Esophagus muscularis mucosa (tissue), 4 donors: Measurements from ENCODE around the gene RAD51B.

Experiments
- CTCF ChIP-seq, 3 experiments: fragments of 200-600 bp in 2 of 3; fragments of 450-650 bp in 1 of 3; sonication (generic) in 2 of 3; IDR thresholded peaks; one replicate each; pipeline ENCODE4 v1.5.1; 2017 to 2019; ENCODE audit warnings: antibody characterized with exemption in 3 of 3, mild to moderate bottlenecking in 2 of 3, moderate library complexity in 1 of 3
- EP300 ChIP-seq: sonication (generic); formaldehyde crosslinking; IDR thresholded peaks from one replicate; pipeline ENCODE4 v1.6.1; 2017; ENCODE audit warnings: antibody characterized with exemption
- POLR2AphosphoS5 ChIP-seq, 2 donors: sonication (generic); formaldehyde crosslinking; IDR thresholded peaks; one replicate each; pipeline ENCODE4 v1.6.1; 2017; ENCODE audit warnings: antibody characterized with exemption in 2 of 2

- TF ChIP-seq POLR2AphosphoS5 (IDR thresholded peaks at IDR 0.05) (no peak), EP300 (no peak), CTCF (IDR thresholded peaks at IDR 0.05) (no peak)
Observed at GRCh38 chr14:68561531-68562007, 742.0 kb downstream of the RAD51B start.
